Central memory CD8-positive, alpha-beta T cell (primary cell): ENCODE measurements around the gene TMEM63A.

Experiments
- ATAC-seq: fragments of 150-1000 bp; cut with Tn5 transposase; replicated peaks from 2 replicates; pipeline ENCODE4 v1.10.0; 2022; ENCODE audit warnings: mild to moderate bottlenecking, moderate FRiP score, moderate number of reproducible peaks; ENCODE audit not compliant: poor library complexity, severe bottlenecking; ENCODE audit errors: extremely low read depth
- DNase-seq, 2 donors: peaks; one replicate each; pipeline ENCODE4 v3.0.0; 2021; ENCODE audit warnings: low spot score in 2 of 2
- H3K27ac Mint-ChIP-seq: one replicate; pipeline ENCODE4 v1.8.0; 2022; ENCODE audit warnings: low read depth, mild to moderate bottlenecking, moderate library complexity, mixed read lengths
- H3K27me3 Mint-ChIP-seq: one replicate; pipeline ENCODE4 v1.8.0; 2022; ENCODE audit warnings: mixed read lengths
- H3K36me3 Mint-ChIP-seq: one replicate; pipeline ENCODE4 v1.8.0; 2022; ENCODE audit warnings: mild to moderate bottlenecking, moderate library complexity, mixed read lengths; ENCODE audit not compliant: insufficient read depth
- H3K4me1 Mint-ChIP-seq: one replicate; pipeline ENCODE4 v1.8.0; 2022; ENCODE audit warnings: mixed read lengths
- H3K4me3 Mint-ChIP-seq: one replicate; pipeline ENCODE4 v1.8.0; 2022; ENCODE audit warnings: mild to moderate bottlenecking, moderate library complexity, mixed read lengths
- H3K9me3 Mint-ChIP-seq: one replicate; pipeline ENCODE4 v1.8.0; 2022; ENCODE audit warnings: mixed read lengths

TMEM63A gene

DNA sequence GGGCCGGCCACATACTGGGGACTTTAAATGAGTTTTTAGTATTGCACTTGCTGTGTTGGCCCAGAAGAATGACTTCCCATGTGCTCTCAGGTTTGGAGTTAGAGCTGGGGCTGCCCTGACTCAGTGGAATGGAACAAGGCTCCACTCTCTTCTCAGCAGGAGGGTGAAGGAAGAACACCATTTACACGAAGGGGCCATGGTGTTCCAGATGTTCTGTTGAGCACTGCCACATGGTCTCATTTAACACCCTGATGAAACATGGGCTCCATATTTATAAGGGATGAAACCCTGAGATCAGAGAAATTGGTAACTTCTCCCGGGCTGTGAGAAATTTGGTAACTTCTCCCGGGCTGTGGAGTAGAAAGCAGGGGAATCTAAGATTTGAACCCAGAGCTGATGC, 36.1 kb upstream of the TMEM63A start:
- H3K9me3 Mint-ChIP-seq: no peaks in the 10 kb centered on the region

DNA sequence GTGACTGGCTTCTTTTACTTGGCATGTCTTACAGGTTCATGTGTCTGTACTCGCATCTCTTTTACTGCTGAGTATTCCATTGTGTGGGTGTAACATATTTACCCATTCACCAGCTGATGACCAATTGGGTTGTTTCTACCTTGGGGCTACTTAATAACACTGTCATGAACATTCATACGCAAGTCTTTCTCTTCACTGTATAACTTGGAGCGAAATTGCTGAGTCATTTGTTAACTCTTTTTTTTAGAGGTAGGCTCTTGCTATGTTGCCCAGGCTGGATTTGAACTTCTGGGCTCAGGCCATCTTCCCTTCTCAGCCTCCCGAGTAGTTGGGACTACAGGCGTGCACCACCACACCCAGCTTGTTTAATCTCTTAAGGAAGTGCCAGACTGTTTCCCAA, 35.4 kb upstream of the TMEM63A start:
- DNase-seq (no peak), ATAC-seq (no peak)
- no peaks in the 10 kb centered on the region for H3K9me3 Mint-ChIP-seq
- peaks cover 35% of the 10 kb centered on the region for H3K4me1 Mint-ChIP-seq
- H3K27ac Mint-ChIP-seq: peak overlapping the region; percentile 51
- H3K27me3 Mint-ChIP-seq: no peaks in the 10 kb centered on the region
- H3K4me3 Mint-ChIP-seq: no peak overlapping the region
- peaks cover 9% of the 10 kb centered on the region for H3K36me3 Mint-ChIP-seq

More for the DNA sequence above, 36.1 kb upstream of the TMEM63A start:
- H3K27me3 Mint-ChIP-seq: no peaks in the 10 kb centered on the region
- DNase-seq: no peak
- H3K27ac Mint-ChIP-seq: no peak overlapping the region
- peaks cover 39% of the 10 kb centered on the region for H3K4me1 Mint-ChIP-seq
- no peak for ATAC-seq
- H3K36me3 Mint-ChIP-seq: peaks cover 10% of the 10 kb centered on the region
- no peak overlapping the region for H3K4me3 Mint-ChIP-seq

DNA sequence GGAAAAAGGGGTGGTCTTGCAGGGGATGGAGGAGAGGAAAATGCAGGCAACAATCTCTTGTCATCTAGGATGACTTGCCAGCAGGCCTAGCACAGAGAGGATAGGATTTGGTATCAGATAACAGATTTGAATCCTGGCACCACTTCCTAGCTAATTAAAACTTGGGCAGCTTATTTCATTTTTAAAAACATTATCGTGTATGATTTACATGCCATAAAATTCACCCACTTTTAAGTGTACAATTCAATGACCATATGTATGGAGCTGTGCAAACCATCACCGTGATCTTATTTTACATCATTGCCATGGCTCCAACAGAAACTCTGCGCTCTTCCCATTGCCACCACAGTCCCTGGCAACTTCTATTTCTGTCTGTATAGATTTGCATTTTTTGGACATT, 34.9 kb upstream of the TMEM63A start:
- H3K27ac Mint-ChIP-seq: peak overlapping the region; percentile 51
- no peaks in the 10 kb centered on the region for H3K27me3 Mint-ChIP-seq
- no peaks in the 10 kb centered on the region for H3K9me3 Mint-ChIP-seq

DNA sequence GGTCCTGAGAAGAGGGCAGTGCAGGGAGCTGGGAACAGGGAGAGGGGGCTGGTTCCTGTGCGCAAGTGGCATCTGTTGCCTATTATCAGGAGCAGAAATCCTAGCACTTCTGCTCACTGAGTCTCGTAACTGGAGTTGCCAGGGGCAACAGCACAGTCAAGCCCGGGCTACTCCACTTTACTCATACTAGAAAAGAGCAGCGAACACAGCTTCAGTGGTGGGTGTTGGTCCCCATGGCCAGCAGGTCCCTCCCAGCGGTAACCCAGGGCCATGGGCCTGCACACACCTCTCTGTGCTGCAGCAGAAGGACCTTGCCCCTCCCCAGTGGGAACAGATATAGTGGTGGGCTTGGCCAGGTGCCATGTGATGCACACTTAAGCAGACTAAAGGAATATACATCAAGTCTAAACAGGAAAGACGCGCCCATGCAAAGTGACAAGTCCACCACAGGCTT, 33.4 kb upstream of the TMEM63A start:
- no peak overlapping the region for H3K4me3 Mint-ChIP-seq

More for the DNA sequence above, 34.9 kb upstream of the TMEM63A start:
- Mint-ChIP-seq H3K36me3 (peaks cover 9% of the 10 kb centered on the region), H3K4me3 (no peak overlapping the region), H3K4me1 (peaks cover 31% of the 10 kb centered on the region)
- ATAC-seq: no peak
- DNase-seq: no peak

DNA sequence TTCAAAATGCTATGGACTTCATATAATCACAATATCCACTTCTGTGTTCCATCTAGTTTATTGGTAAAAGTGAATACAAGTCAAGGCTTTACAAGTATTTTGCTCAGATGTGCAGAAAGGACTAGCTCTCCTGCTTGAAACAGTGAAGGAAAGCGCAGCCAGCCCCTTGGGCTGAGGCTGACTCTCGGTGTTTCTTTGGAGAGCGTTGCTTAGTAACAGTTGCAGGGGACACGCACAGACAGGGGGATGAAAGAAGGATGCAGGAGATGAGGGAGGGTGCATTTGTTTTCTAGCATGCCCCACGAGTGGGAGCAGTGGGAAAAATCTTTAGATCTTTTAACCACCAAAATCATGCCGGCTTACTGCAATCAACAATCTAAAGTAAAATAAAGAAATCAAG, 32.8 kb upstream of the TMEM63A start:
- peak overlapping the region; percentile 8 for H3K27ac Mint-ChIP-seq

More for the DNA sequence above, 33.4 kb upstream of the TMEM63A start:
- Mint-ChIP-seq H3K4me1 (peaks cover 29% of the 10 kb centered on the region), H3K9me3 (no peaks in the 10 kb centered on the region), H3K36me3 (peaks cover 9% of the 10 kb centered on the region), H3K27me3 (no peaks in the 10 kb centered on the region), H3K27ac (peak overlapping the region; percentile 8)
- DNase-seq: no peak
- ATAC-seq: no peak

DNA sequence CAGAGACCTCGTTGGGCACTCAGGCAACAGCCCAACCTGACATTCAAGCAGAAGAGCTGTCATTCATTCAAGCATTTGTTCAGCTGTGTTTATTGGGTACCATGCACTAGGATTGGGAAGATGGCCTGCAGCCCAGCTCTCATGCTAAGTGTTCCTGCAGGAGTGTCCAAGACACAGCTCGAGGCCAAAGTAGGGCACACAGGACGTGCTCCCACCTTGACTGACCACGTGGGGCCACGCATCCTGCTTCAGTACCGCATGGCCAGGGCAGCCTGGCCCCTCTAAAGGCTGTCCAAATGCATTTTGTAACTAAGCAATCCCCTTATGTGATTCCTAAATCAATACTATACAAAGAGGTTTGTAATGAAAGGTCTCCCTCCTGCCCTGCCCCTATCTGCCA, 32.2 kb upstream of the TMEM63A start:
- Mint-ChIP-seq H3K27me3 (no peaks in the 10 kb centered on the region), H3K4me3 (no peak overlapping the region), H3K36me3 (peaks cover 6% of the 10 kb centered on the region), H3K27ac (no peak overlapping the region), H3K4me1 (peaks cover 33% of the 10 kb centered on the region), H3K9me3 (no peaks in the 10 kb centered on the region)
- ATAC-seq (no peak), DNase-seq (no peak)

More for the DNA sequence above, 32.8 kb upstream of the TMEM63A start:
- Mint-ChIP-seq H3K27me3 (no peaks in the 10 kb centered on the region), H3K4me3 (no peak overlapping the region), H3K9me3 (no peaks in the 10 kb centered on the region), H3K36me3 (peaks cover 8% of the 10 kb centered on the region), H3K4me1 (peaks cover 33% of the 10 kb centered on the region)
- ATAC-seq: no peak
- DNase-seq: no peak

DNA sequence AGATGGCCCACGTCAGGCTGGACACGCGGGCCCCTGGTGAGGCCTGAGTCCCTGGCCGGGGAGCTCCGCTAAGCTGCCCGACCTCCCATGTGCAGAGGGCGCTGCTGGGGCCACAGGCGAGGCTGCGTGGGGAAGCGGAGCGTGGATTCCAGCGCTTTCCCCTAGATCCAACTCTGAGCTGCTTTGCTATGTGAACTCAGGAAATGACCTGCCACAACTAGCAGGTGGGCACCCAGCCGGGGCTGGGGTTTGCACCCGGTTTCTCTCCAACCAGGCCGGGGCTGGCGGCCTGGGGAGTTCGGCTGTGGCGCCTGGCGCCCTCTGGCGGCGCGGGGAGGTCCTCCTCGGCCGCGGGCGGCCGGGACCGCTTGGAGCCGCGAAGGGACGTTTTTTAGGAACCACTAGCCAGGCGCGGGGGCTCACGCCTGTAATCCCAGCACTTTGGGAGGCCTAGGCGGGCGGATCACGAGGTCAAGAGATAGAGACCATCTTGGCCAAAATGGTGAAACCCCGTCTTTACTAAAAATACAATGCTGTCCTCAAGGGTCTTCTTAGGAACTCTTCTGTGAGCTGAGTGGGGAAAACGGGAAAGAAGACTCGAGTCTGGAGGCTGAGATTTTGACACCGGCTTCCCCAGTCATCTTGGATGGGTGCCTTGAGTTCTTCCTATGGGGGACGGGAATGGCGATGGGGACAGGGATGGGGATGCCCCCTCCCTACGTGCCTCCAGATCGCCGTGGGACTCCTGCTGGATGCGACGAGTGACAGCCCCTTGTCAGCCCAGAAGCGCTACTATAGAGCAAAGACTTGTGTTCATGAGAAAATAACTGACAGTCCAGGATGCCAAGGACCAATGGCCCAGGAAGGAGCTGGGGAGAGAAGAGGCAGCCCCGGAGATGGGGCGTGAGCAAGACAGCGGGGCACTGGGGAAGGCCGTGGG, 29.3 kb upstream of the TMEM63A start:
- Mint-ChIP-seq H3K27ac (no peak overlapping the region), H3K4me1 (peaks cover 27% of the 10 kb centered on the region), H3K4me3 (no peak overlapping the region), H3K27me3 (no peaks in the 10 kb centered on the region), H3K36me3 (peaks cover 4% of the 10 kb centered on the region), H3K9me3 (no peaks in the 10 kb centered on the region)
- ATAC-seq (peak; percentile 85), DNase-seq (peak; percentile 57 to 73)

DNA sequence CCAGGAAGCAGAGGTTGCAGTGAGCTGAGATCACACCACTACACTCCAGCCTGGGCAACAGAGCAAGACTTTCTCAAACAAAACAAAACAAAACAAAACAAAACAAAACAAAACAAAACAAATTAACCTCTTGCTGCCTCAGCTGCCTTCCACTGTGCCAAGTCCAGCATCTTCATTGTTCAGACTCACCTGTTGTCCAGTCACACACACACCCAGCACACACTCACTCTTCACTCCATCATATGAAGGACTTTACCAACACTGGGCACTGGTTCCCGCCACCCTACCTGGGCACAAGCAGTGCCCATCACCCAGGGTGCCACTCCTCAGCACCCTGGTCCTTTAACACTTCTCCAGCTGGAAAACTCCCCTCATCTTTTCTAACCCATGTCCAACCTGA, 27.3 kb upstream of the TMEM63A start:
- Mint-ChIP-seq H3K4me3 (no peak overlapping the region), H3K36me3 (peaks cover 2% of the 10 kb centered on the region), H3K9me3 (no peaks in the 10 kb centered on the region), H3K27me3 (no peaks in the 10 kb centered on the region), H3K27ac (no peak overlapping the region), H3K4me1 (peaks cover 16% of the 10 kb centered on the region)
- ATAC-seq (no peak), DNase-seq (no peak)

DNA sequence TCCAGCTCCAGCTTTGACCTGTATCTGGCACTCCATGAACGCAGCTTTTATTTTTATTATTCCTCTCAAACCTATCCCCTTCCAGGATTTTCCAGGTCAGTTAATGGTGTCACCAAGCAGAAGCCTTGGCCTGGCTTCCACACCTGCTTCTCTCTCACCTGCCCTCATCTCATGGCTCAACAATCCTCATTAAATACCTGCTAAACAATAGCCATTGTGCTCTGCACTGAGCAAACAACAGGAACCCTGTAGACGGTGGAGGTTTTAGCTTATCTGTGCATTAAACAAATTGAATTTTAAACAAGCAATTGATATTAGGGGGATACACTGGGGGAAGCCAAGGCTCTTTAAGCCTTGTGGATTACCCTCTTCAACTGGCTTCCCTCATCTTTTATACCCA, 26.6 kb upstream of the TMEM63A start:
- Mint-ChIP-seq H3K27me3 (no peaks in the 10 kb centered on the region), H3K27ac (no peak overlapping the region), H3K4me3 (no peak overlapping the region), H3K4me1 (peaks cover 16% of the 10 kb centered on the region), H3K36me3 (peaks cover 2% of the 10 kb centered on the region), H3K9me3 (no peaks in the 10 kb centered on the region)
- ATAC-seq (no peak), DNase-seq (no peak)

DNA sequence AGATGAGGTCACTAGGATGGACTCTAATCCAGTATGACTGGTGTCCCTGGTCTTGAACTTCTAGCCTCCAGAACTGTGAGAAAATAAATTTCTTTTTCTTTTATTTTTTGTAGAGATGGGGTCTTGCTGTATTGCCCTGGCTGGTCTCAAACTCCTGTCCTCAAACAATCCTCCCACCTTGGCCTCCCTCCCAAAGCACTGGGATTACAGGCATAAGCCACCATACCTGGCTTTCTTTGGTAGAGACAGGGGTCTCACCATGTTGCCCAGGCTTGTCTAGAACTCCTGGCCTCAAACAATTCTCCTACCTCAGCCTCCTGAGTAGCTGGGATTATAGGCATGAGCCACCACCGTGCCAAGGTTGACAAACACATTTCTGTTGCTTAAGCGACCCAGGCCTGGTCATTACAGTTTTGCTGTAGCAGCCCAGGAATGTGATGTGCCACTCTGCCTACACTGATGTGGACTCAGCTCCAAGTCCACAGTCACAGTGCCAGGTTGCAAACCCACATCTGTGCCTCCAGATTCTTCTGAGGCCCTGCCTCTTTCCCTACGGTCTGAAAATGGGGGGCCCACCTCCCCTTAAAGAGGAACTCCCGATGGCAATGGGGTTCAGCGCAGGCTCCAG, 25.9 kb upstream of the TMEM63A start:
- peaks cover 2% of the 10 kb centered on the region for H3K36me3 Mint-ChIP-seq
- DNase-seq: no peak
- peaks cover 16% of the 10 kb centered on the region for H3K4me1 Mint-ChIP-seq
- no peaks in the 10 kb centered on the region for H3K9me3 Mint-ChIP-seq
- H3K27me3 Mint-ChIP-seq: no peaks in the 10 kb centered on the region
- peak overlapping the region; percentile 48 for H3K27ac Mint-ChIP-seq
- H3K4me3 Mint-ChIP-seq: no peak overlapping the region
- no peak for ATAC-seq

DNA sequence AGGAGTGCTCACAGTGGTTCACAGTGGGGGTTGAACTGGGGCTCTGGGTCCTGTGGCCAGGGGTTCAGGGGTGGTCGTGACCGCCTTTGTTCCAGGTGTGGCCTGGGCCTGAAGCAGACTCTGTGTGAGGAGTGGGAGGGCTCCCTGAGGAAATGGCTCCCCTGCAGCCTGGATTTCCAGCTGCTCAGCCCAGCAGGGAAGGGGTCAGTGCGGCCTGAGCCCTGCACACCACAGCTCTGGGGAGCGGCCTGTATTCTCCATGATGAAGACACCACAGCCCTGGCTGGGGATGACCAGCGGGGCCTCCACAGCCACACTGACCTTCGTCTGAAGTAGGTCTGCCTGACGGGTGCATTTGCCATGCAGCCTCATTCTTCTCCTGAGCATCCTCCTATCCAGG, 25.2 kb upstream of the TMEM63A start:
- H3K36me3 Mint-ChIP-seq: peaks cover 2% of the 10 kb centered on the region
- no peak overlapping the region for H3K27ac Mint-ChIP-seq
- peaks cover 16% of the 10 kb centered on the region for H3K4me1 Mint-ChIP-seq
- ATAC-seq (no peak), DNase-seq (no peak)
- no peaks in the 10 kb centered on the region for H3K9me3 Mint-ChIP-seq
- H3K27me3 Mint-ChIP-seq: no peaks in the 10 kb centered on the region
- H3K4me3 Mint-ChIP-seq: no peak overlapping the region

DNA sequence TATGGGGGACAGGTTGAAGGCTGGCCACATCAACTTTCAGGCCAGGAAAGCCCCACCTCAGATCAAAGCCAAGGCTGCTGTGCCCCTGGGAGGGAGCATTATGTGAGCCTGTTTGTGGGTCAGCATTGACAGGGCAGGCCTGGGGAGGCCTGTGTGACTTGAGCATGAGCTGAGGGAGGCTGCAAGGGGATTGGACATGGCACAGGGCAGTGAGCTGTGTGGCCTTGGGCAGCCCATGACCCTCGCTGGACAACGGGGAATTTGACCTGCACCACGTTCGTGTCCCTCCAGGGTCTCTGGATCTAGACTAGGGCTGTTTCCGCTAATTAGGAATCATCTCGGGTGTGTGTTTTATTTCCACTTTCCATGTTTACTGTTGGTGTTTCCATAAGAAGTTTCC, 24.3 kb upstream of the TMEM63A start:
- DNase-seq (no peak), ATAC-seq (no peak)
- Mint-ChIP-seq H3K4me3 (no peak overlapping the region), H3K27me3 (no peaks in the 10 kb centered on the region), H3K9me3 (no peaks in the 10 kb centered on the region), H3K27ac (no peak overlapping the region), H3K36me3 (peaks cover 2% of the 10 kb centered on the region), H3K4me1 (peaks cover 12% of the 10 kb centered on the region)

DNA sequence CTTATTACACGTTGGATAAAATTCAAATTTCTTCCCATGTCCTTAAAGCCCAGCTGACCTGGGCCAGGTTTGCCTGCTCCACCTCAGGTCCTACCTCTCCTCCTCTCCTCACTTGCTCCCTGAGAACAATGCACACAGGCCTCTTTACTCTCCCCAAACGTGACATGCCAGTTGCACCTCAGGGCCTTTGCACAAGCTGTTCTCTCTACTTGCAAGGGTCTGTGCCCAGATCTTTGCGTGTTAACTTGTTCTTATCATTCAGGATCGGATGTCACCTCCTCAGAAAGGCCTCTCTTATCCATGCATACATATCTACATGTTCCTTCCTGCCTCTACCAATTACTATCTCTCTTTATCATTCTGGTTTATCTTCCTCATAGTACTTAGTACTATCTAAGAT, 21.4 kb upstream of the TMEM63A start:
- Mint-ChIP-seq H3K4me1 (peaks cover 13% of the 10 kb centered on the region), H3K27ac (no peak overlapping the region), H3K36me3 (peaks cover 2% of the 10 kb centered on the region)

More for the DNA sequence above, 21.4 kb upstream of the TMEM63A start:
- H3K9me3 Mint-ChIP-seq: no peaks in the 10 kb centered on the region
- ATAC-seq (no peak), DNase-seq (no peak)
- no peaks in the 10 kb centered on the region for H3K27me3 Mint-ChIP-seq
- H3K4me3 Mint-ChIP-seq: no peak overlapping the region
